BE2C (cell line): ENCODE measurements around the gene MTERF4.

Experiments
- DNase-seq: peaks from one replicate; pipeline ENCODE4 v3.0.0-alpha.2; 2020
- H3K27me3 ChIP-seq: fragments of 250-450 bp; sonication (Bioruptor Pico); 2 replicates; pipeline ENCODE4 v1.5.1; 2020; ENCODE audit warnings: mild to moderate bottlenecking
- H3K36me3 ChIP-seq: fragments of 250-450 bp; sonication (Bioruptor Pico); 2 replicates; pipeline ENCODE4 v1.5.1; 2020; ENCODE audit warnings: mild to moderate bottlenecking
- H3K4me1 ChIP-seq: fragments of 250-450 bp; sonication (Bioruptor Pico); 2 replicates; pipeline ENCODE4 v1.5.1; 2020
- H3K4me3 ChIP-seq: 2 replicates; pipeline ENCODE4 v1.5.1; 2011; ENCODE audit warnings: low read depth, low read length
- H3K9me3 ChIP-seq: fragments of 250-450 bp; sonication (Bioruptor Pico); 2 replicates; pipeline ENCODE4 v1.5.1; 2020
- TF ChIP-seq, protein P1 (sequence below): IDR thresholded peaks from 2 replicates; pipeline ENCODE4 v1.5.1; 2012; ENCODE audit warnings: mild to moderate bottlenecking, low read depth, low read length

The MTERF4 gene

DNA sequence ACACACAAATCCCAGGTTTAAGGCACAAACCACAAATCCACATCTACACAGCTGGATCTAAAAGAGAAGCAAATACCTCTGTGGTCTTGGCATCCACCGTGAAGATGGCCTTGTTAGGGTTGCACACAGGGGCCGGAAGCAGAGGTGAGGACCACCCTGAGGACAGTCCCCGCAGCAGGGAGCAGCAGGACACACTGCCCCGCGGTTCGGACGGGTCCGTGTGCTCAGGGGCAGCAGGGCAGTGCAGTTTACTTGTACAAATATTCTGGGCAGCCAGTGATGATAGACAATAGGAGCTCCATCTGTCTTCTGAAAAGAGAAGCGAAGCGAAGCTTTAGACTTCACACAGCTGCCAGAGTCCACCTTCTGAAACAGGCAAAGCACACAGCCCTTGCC lies 38.4 kb upstream of the MTERF4 start:
- no peak for DNase-seq
- no peaks in the 10 kb centered on the region for H3K9me3 ChIP-seq
- peaks cover 13% of the 10 kb centered on the region for H3K36me3 ChIP-seq

DNA sequence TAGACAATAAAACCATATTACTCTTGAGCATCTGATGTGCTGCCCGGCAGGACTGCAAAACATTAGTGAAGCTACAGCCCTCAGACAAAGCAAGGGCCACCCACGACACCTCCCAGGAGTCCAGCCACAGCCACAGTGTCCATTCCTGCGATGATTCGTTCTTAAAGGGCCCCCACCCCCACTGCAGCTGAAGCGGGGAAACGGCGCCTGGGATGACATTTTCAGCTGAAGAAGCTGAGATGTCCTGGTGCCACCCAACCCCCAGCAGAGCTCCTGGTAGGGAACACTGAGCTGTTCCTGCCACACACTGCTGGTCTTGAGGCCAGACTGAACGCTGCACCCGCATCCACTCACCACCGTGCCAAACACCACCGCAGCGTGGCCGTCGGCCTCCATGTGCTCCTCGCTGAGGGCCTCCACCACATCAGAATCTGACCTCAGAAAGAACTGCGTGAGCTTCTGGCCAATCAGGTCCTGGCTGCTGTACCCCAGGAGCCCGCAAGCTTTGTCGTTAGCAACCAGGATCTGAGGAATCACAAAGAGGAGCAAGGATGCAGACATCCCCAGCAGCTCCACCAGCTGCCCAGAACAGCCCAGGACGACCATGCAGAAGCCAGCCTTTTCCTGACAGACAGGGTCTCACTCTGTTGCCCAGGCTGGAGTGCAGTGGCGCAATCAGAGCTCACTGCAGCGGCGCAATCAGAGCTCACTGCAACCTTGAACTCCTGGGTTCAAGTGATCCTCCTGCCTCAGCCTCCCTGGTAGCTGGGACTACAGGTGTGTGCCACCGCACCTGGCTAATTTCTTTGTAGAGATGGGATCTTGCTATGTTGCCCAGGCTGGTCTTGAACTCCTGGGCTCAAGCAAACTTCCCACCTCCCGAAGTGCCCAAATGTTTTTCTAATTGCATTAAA lies 37.7 kb upstream of the MTERF4 start:
- H3K27me3 ChIP-seq: no peaks in the 10 kb centered on the region
- TF ChIP-seq, protein P1, sequence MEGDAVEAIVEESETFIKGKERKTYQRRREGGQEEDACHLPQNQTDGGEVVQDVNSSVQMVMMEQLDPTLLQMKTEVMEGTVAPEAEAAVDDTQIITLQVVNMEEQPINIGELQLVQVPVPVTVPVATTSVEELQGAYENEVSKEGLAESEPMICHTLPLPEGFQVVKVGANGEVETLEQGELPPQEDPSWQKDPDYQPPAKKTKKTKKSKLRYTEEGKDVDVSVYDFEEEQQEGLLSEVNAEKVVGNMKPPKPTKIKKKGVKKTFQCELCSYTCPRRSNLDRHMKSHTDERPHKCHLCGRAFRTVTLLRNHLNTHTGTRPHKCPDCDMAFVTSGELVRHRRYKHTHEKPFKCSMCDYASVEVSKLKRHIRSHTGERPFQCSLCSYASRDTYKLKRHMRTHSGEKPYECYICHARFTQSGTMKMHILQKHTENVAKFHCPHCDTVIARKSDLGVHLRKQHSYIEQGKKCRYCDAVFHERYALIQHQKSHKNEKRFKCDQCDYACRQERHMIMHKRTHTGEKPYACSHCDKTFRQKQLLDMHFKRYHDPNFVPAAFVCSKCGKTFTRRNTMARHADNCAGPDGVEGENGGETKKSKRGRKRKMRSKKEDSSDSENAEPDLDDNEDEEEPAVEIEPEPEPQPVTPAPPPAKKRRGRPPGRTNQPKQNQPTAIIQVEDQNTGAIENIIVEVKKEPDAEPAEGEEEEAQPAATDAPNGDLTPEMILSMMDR: no peak
- H3K36me3 ChIP-seq: peaks cover 13% of the 10 kb centered on the region
- no peaks in the 10 kb centered on the region for H3K4me1 ChIP-seq
- H3K4me3 ChIP-seq: no peak overlapping the region
- DNase-seq: no peak
- H3K9me3 ChIP-seq: no peaks in the 10 kb centered on the region

More for the DNA sequence above, 38.4 kb upstream of the MTERF4 start:
- Histone ChIP-seq H3K4me3 (no peak overlapping the region), H3K27me3 (no peaks in the 10 kb centered on the region), H3K4me1 (no peaks in the 10 kb centered on the region)
- TF ChIP-seq, protein P1: no peak

DNA sequence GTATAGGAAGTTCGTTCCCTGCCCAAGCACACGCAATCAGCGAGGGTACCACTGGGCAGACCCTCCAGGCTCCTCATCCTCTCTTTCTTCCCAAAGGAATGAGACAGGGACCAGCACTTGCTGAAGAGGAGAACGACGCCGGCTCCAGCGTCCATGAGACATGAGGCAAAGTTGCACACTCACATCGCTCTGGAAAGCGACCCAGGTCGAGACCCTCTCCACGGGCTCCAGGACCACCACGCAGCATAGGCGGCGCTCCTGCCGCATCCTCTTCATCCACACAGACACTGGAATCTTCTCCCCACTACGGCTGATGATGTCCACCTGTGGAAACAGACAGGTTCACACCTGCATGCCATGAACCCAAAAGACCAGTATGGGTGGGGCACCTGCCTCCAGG lies 36.4 kb upstream of the MTERF4 start:
- H3K9me3 ChIP-seq: no peaks in the 10 kb centered on the region

DNA sequence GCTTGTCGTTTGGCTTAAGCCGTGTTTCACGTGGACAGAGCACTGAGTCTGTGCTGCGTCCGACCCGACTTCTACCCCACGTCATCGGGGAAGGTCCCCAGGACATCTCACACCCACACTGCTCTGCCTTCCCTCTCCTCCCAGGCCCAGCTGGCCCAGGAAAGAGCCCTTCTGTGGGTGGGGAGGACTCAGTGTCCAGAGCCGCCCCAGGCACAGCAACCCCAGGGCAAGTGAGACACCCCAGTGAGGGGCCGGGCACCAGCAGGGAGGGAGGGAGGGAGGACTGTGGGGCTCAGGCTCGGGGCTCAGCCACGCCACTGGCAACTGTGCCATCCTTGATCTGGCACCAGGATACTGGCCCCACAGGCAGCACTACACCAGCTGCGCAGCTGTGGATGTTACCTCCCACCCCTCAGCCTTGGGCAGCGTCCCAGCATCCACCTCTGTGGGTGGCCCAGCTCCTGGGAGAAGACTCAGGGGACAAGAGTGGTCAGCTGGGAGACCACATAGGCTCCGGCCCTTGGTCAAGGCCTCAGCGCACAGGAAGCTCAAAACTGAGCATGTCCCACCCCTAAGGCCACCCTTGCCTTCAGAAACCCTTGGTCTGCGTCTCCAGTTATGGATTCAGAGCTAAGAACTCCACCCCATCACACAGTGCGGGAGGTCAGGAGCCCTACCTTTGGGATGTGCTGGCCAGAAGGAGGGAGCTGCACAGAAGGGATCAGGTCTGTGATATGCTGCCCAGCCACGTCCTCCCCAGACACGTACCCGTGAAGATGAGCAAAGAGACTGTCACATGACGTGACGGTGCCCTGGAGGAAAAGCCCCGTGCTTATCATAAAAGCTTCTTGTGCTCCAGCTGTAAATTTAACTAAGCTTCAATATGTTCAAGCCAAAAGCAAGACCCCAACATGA lies 35.4 kb upstream of the MTERF4 start:
- H3K9me3 ChIP-seq: no peaks in the 10 kb centered on the region
- no peak for DNase-seq
- no peak overlapping the region for H3K4me3 ChIP-seq
- H3K27me3 ChIP-seq: no peaks in the 10 kb centered on the region
- peaks cover 13% of the 10 kb centered on the region for H3K36me3 ChIP-seq
- TF ChIP-seq, protein P1: no peak
- no peaks in the 10 kb centered on the region for H3K4me1 ChIP-seq

More for the DNA sequence above, 36.4 kb upstream of the MTERF4 start:
- TF ChIP-seq, protein P1: no peak
- DNase-seq: no peak
- Histone ChIP-seq H3K27me3 (no peaks in the 10 kb centered on the region), H3K36me3 (peaks cover 13% of the 10 kb centered on the region), H3K4me1 (no peaks in the 10 kb centered on the region), H3K4me3 (no peak overlapping the region)

DNA sequence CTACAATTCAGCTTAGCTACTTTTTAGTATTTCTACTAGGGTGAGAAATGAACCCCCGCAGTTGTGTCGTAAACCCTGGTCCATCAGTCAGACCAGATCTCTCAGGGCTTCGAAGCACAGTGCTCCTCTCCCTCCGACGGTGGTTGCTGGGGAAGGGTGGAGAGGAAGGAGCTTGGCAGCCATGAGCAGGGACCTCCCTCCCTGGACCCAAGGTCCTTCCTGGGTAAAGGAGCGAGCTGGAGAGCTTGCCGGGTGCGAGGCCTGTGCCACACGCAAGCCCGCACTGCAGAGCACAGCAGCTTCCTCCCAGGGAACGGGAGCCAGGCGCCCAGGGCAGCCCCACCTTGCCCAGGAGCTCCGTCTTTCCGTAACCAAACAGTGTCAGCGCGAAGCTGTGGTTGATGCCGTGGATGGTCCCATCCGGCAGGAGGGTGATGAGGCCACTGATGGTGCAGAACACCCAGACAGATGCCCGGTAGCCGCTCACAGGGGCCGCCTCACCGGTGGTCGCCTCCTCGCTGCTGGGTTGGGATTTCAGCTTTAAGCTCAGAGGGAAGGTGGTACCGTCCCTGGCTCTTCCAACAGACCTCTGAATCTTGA lies 34.7 kb upstream of the MTERF4 start:
- no peaks in the 10 kb centered on the region for H3K27me3 ChIP-seq
- no peak overlapping the region for H3K4me3 ChIP-seq
- H3K4me1 ChIP-seq: no peaks in the 10 kb centered on the region
- TF ChIP-seq, protein P1: no peak
- no peaks in the 10 kb centered on the region for H3K9me3 ChIP-seq
- no peak for DNase-seq
- peaks cover 13% of the 10 kb centered on the region for H3K36me3 ChIP-seq
